Hematopoietic multipotent progenitor cell treated with erythropoietin and hydrocortisone succinate and interleukin-3 and kit ligand, for 17 days (in vitro differentiated cells): Measurements from ENCODE around the gene CNPY1.
"Not testable (repeated sequence)": the region's sequence is repeated elsewhere in the genome, so short reads cannot be mapped to it uniquely, and the experiment has no call there.

Experiments
- DNase-seq: peaks from one replicate; pipeline ENCODE4 v3.0.0-alpha.2; 2015; ENCODE audit warnings: low spot score

The CNPY1 gene

DNA sequence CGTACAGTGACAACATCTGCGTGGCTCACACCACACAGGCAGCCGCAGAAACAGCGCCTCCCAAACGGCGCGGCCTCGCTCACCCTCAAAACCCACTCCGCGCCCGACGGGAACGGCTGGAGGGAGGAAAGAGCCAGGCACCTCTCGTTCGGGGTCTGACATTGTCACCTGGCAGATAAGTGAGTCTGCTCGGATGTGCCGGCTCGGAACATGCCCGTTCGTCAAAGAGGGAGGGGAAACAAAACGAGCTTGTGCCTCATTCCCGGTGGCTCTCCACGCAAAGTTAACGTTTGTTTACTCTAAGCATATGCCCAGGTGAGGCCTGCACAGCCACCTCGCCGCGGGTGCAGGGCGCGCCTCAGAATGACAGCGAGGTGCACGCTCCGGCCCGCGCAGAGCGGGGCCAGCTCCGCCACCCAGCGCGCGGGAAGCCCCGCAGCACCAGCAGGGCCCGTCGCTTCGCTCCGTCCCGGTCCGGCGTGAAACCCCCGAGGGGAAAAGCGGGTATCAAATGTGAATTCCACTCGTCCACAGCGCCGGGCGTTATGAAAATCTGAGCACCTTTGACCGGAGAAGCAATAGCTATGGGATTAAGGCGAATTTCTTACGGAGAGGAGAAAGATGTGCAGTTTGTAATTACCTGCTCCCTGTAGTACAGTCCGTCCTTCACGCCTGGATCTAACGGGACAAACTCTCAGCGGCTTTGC lies 13.1 kb downstream of the CNPY1 start:
- DNase-seq, result no peak

GRCh38 chr7:155532792-155533119 lies 13.6 kb downstream of the CNPY1 start:
- no peak for DNase-seq

GRCh38 chr7:155531681-155532080 lies 14.7 kb downstream of the CNPY1 start:
- DNase-seq, result no peak

DNA sequence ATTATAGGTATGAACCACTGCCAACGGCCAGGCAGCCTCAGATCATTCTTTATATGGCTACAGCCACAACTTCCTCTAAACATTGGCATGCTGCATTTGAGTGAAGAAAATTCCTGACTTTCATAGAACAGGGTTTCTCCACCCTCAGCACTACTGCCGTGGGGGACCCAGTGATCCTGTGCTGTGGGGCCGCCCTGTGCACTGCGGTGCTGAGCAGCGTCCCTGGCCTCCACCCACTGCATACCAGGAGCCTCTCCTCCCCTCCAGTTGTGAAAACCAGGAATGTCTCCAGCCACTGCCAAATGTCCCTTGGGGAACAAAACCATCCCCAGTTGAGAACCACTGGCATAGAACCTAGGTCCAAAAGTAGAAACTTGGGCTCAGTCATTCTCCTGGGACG lies 15.8 kb downstream of the CNPY1 start:
- DNase-seq, result no peak

DNA sequence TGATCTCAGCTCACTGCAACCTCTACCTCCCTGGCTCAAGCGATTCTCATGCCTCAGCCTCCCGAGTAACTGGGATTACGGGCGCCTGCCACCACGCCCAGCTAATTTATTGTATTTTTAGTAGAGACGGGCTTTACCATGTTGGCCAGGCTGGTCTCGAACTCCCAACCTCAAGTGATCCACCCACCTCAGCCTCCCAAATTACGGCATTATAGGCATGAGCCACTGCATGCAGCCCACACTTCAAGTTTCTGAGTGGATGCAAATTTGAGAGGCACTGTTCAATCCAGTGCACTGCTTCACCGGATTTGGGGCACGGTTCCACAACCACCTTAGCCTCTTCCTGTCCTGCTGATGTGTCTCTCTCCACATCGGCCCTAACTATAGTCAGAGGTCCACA lies 16.5 kb downstream of the CNPY1 start:
- no peak for DNase-seq

DNA sequence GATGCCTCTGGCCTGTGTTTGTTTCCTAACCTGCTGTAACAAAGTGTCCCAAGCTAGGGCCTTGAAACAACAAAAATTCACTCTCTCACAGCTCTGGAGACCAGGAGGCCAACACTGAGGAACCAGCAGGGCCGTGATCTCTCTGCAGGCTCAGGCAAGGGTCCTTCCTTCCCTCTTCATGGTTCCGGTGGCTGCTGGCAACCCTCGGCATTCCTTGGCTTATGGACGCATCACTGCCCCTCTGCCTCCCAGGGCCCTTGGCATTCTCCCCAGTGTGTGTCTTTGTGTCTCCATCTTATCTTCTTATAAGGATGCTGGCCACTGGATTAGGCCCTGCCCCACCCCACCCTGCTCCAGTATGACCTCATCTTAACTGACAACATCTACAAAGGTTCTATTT lies 17.0 kb downstream of the CNPY1 start:
- no peak for DNase-seq

GRCh38 chr7:155527664-155528063 lies 18.7 kb downstream of the CNPY1 start:
- no peak for DNase-seq

DNA sequence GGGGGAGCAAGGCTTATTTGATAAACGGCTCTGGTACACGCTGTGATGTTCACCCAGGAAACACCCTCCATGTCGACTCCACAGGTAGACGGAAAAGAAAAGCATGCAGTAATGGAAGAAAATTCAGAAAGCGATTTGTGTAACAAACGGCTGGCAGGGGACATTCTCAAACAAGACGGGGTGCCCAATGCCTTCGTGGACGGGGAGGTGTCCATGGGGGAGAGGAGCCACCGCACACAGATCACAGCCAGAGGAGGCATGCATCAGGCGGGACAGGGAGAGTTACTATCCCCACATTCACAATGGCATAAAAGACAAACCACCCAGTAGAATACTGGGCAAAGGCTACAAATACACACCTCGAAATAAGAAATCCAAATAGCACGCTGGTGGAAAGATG lies 20.1 kb downstream of the CNPY1 start:
- no peak for DNase-seq

- DNase-seq, result no peak
These were observed 22.3 kb downstream of the CNPY1 start for GRCh38 chr7:155524018-155524556.

DNA sequence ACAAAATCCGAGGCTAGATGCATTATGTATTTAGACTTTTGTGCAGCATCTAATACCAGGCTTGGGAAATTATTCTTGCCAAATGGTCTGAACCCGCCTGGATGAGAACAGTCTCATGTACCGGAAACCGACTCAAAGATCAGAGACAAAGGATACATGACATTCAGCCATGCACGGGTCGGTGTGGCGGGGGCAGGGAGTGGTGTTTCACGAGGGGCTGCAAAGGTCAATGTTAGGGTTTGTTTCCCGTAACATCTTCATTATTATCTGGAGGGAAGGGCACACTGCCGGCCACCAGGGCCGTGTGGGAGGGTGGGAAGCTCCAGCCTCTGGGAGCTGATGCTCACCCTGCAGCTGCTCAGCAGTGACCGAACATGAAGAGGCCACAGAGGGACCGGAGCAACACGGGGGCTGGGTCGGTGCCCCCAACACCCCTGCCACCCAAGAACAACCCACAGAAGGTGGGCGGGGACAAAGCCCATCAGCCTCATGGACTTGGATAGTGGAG lies 23.1 kb downstream of the CNPY1 start:
- no peak for DNase-seq

- DNase-seq, result no peak
These were observed 24.5 kb downstream of the CNPY1 start for GRCh38 chr7:155521743-155522398.

DNA sequence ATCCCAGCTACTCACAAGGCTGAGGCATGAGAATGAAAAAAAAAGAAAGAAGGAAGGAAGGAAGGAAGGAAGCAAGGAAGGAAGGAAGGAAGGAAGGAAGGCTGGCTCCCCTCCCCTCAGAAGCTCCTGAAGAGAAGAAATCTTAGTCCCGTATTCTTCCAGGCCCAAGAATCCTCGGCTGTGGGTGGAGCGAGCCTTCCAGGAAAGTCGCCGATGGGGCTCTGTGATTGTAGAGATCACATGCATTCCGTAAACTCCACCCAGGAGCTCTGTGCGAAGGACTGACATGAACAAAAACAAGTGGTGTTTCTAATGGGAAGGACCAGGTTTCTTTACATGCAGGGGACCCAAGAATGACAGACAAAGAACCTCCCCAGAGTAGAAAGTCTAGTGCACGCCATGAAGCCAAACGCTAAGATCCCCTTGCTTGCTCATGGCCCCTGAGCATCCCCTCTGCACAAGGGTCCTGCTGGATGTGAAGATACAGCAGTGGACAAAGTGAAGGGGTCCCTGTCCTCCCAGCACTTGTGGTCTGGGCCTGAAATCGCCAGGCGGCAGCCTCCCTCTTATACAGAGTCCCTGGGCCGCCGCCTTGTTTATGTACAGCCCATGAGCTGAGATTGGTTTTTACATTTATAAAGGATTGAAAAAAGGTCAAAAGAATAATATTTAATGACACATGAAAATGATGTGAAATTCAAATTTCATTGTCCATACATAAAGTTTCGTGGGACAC lies 25.2 kb downstream of the CNPY1 start:
- no peak for DNase-seq

- no peak for DNase-seq
These were observed 26.2 kb downstream of the CNPY1 start for GRCh38 chr7:155520114-155520513.

- DNase-seq, result not testable (repeated sequence)
These were observed 27.0 kb downstream of the CNPY1 start for GRCh38 chr7:155519358-155519757.

- no peak for DNase-seq
These were observed 27.7 kb downstream of the CNPY1 start for GRCh38 chr7:155518633-155519032.

- no peak for DNase-seq
These were observed 28.4 kb downstream of the CNPY1 start for GRCh38 chr7:155517969-155518368.

GRCh38 chr7:155517452-155517851 lies 28.9 kb downstream of the CNPY1 start:
- DNase-seq, result no peak

- no peak for DNase-seq
These were observed 29.9 kb downstream of the CNPY1 start for GRCh38 chr7:155516466-155516865.

DNA sequence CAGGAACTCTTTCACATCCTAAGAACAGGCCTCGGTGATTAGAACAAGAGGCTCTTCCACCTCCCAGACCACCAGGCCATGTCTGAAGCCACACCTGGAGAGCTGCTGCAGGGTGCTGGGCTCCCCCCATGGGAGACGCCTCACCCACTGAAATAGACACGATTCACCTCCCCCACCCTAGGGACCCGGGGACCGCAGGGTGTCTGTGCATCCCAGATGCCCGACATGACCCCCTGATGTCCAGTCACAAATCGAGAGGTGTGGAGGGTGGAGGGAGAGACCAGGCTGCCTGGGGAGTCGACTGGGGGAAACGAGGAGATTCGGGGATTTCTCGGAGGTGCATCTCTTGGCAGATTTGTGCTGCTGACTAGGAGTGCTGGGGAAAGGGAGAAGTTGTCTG lies 31.0 kb downstream of the CNPY1 start:
- DNase-seq, result no peak

DNA sequence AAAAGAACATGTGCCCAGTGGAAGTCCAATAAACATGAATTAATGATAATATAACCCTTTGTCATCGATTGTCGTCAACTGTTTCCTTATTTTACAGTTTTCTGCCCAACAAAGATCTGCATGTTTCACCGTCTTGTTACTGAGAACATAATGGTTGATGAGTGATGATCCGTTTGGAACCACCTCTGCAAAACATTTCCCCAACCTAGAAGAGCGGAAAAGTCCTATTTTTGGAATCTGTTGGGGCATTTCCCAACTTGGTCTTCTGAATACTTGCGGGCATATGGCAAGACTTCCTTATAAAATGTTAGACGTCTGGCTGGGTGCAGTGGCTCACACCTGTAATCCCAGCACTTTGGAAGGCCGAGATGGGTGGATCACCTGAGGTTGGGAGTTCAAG lies 32.1 kb downstream of the CNPY1 start:
- no peak for DNase-seq

DNA sequence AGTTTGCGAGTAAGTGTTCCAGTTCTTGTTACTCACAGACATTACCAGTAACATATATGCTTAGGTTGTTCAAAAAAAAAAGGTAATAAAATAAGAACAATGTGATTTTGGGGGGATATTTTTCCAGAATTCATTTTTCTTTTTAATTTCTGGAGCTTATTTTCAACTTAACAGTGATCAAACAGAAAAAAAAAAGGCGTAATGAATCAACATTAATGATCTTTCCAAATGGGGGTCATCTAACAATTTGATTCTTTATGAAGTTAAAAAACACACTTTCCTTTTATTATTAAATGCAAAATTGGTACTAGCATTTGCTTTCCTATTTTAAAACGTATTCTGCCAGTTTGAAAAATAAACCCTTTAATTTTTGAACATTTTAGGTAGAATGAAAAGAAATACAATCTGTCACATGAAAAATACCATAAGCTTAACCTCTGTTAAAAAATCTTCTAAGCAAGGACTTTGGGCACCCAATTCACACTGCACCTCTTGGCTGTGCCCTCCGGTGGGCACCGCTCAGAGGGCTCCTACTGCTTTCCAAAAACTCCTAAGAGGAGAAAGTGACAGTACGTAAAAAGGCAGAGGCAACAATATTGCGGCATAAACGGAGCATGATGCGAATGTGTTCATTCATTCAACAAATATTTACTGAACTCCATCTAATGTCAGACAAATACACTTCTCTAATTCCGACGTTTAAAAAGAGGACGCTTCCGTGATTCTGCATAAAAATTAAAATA lies 32.6 kb downstream of the CNPY1 start:
- DNase-seq, result no peak

DNA sequence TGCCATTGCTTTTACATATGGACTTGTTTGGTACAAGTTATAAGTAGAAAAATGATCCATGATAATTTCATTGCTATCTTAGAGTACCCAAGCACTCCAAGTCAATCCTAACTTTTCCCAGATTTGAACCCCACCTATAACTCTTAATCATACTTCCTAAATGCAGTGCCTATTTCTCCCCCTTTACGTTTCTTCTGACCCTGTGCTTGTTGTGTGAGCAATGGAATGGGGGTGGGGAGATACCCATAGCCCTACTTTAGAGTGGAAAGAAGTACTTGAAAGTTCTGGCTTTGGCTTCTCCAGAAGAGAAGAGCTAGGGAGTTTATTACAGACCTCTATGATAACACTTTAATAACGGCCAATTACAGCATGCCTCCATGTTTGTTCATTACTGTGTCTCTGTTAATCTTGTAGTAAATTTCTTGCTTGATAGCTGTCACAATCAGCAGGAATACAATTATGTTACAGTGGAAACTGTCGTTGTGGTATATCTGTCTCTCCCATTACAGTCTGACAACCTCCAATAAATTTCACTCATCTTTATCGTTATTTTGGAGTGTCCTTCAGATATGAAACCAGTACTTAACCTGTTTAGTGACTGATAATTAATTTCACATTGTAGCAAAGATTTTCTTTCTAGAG lies 34.0 kb downstream of the CNPY1 start:
- no peak for DNase-seq
